Mesendoderm (in vitro differentiated cells): ENCODE results near the gene MUC20.

Experiments used
- DNase-seq: peaks from one replicate; pipeline ENCODE4 v3.0.0; 2013
- H2AK5ac ChIP-seq: 2 replicates; pipeline ENCODE4 v1.6.1; 2013; ENCODE audit warnings: low read length, inconsistent platforms
- H2BK120ac ChIP-seq: 2 replicates; pipeline ENCODE4 v1.6.1; 2013; ENCODE audit warnings: low read depth, mild to moderate bottlenecking, low read length, moderate library complexity, mixed read lengths
- H2BK15ac ChIP-seq: replicated peaks from 2 replicates; pipeline ENCODE4 v1.6.1; 2013; ENCODE audit warnings: low read depth, mild to moderate bottlenecking, moderate library complexity
- H2BK5ac ChIP-seq: 2 replicates; pipeline ENCODE4 v1.6.1; 2013; ENCODE audit warnings: low read length, inconsistent platforms
- H3K18ac ChIP-seq: 2 replicates; pipeline ENCODE4 v1.6.1; 2013; ENCODE audit warnings: mild to moderate bottlenecking, low read length, mixed read lengths
- H3K23ac ChIP-seq: one replicate; pipeline ENCODE4 v1.6.1; 2013; ENCODE audit warnings: low read length
- H3K27ac ChIP-seq: 2 replicates; pipeline ENCODE4 v1.5.1; 2013; ENCODE audit warnings: low read depth, mild to moderate bottlenecking, inconsistent platforms, low read length, moderate library complexity
- H3K27me3 ChIP-seq: 2 replicates; pipeline ENCODE4 v1.6.1; 2013; ENCODE audit warnings: low read length, control low read depth, mild to moderate bottlenecking, inconsistent platforms; ENCODE audit not compliant: insufficient read depth, poor library complexity
- H3K36me3 ChIP-seq: 2 replicates; pipeline ENCODE4 v1.6.1; 2013; ENCODE audit warnings: low read length, inconsistent platforms; ENCODE audit not compliant: control insufficient read depth, insufficient read depth
- H3K4ac ChIP-seq: one replicate; pipeline ENCODE4 v1.6.1; 2013; ENCODE audit warnings: low read depth, mild to moderate bottlenecking, low read length, moderate library complexity
- H3K4me1 ChIP-seq: 2 replicates; pipeline ENCODE4 v1.6.1; 2013; ENCODE audit warnings: low read depth, low read length, inconsistent platforms; ENCODE audit not compliant: control insufficient read depth
- H3K4me2 ChIP-seq: 2 replicates; pipeline ENCODE4 v1.6.1; 2013; ENCODE audit warnings: low read length
- H3K4me3 ChIP-seq: 2 replicates; pipeline ENCODE4 v1.5.1; 2013; ENCODE audit warnings: mild to moderate bottlenecking, low read length
- H3K56ac ChIP-seq: one replicate; pipeline ENCODE4 v1.6.1; 2013; ENCODE audit warnings: low read length
- H3K79me1 ChIP-seq: 2 replicates; pipeline ENCODE4 v1.6.1; 2013; ENCODE audit warnings: low read length, inconsistent platforms
- H3K79me2 ChIP-seq: 2 replicates; pipeline ENCODE4 v1.6.1; 2013; ENCODE audit warnings: mild to moderate bottlenecking, low read length; ENCODE audit not compliant: control insufficient read depth, insufficient read depth
- H3K9ac ChIP-seq: 2 replicates; pipeline ENCODE4 v1.6.1; 2013; ENCODE audit warnings: low read length, inconsistent platforms
- H4K5ac ChIP-seq: one replicate; pipeline ENCODE4 v1.6.1; 2013; ENCODE audit warnings: low read length
- H4K8ac ChIP-seq: one replicate; pipeline ENCODE4 v1.6.1; 2013; ENCODE audit warnings: low read depth, mild to moderate bottlenecking, control low read depth, low read length, moderate library complexity
- WGBS: extraction: QIAGEN DNeasy Blood & Tissue Kit; methylation state at CpG from one replicate; pipeline ENCODE4 v1.1.7; 2013; ENCODE audit warnings: low lambda C conversion rate, missing lambda C conversion rate; ENCODE audit not compliant: insufficient coverage; ENCODE audit errors: extremely low coverage; 5-methylcytosine and 5-hydroxymethylcytosine counted together

Gene MUC20

GRCh38 chr3:195755791-195756676 is 35.3 kb downstream of the MUC20 start:
- no peaks in the 10 kb centered on the region for H3K27me3 ChIP-seq
- H4K5ac ChIP-seq, result no peak overlapping the region
- H2AK5ac ChIP-seq, result no peak overlapping the region
- no peak overlapping the region for H3K9ac ChIP-seq
- H3K56ac ChIP-seq, result no peak overlapping the region
- H2BK120ac ChIP-seq, result no peak overlapping the region
- no peak overlapping the region for H3K4ac ChIP-seq
- H3K4me1 ChIP-seq, result peaks cover 2% of the 10 kb centered on the region
- no peak overlapping the region for H3K23ac ChIP-seq
- DNase-seq, result no peak
- H3K18ac ChIP-seq, result no peak overlapping the region
- no peaks in the 10 kb centered on the region for H3K79me1 ChIP-seq
- no peaks in the 10 kb centered on the region for H3K36me3 ChIP-seq
- no peak overlapping the region for H3K4me2 ChIP-seq
- H3K79me2 ChIP-seq, result no peaks in the 10 kb centered on the region
- no peak overlapping the region for H2BK15ac ChIP-seq
- no peak overlapping the region for H3K27ac ChIP-seq
- H2BK5ac ChIP-seq, result no peak overlapping the region
- WGBS, result no CpG with 5 or more reads among the region's 16 CpGs
- no peak overlapping the region for H4K8ac ChIP-seq
- H3K4me3 ChIP-seq, result no peak overlapping the region

- Histone ChIP-seq H3K9ac (no peak overlapping the region), H3K18ac (no peak overlapping the region), H3K4me3 (no peak overlapping the region), H3K27me3 (no peaks in the 10 kb centered on the region), H3K4ac (no peak overlapping the region), H2BK120ac (no peak overlapping the region), H2BK5ac (no peak overlapping the region), H3K79me1 (no peaks in the 10 kb centered on the region), H4K5ac (no peak overlapping the region), H3K27ac (no peak overlapping the region), H3K56ac (no peak overlapping the region), H4K8ac (no peak overlapping the region), H3K4me1 (peaks cover 2% of the 10 kb centered on the region), H3K4me2 (no peak overlapping the region), H3K36me3 (no peaks in the 10 kb centered on the region), H3K79me2 (no peaks in the 10 kb centered on the region), H2AK5ac (no peak overlapping the region), H2BK15ac (no peak overlapping the region), H3K23ac (no peak overlapping the region)
- no peak for DNase-seq
- no CpG with 5 or more reads among the region's 8 CpGs for WGBS
Observed at GRCh38 chr3:195757438-195757770, 36.6 kb downstream of the MUC20 start.

GRCh38 chr3:195757827-195758226 is 37.0 kb downstream of the MUC20 start:
- DNase-seq, result no peak
- no peak overlapping the region for H3K18ac ChIP-seq
- no peak overlapping the region for H2BK15ac ChIP-seq
- peaks cover 2% of the 10 kb centered on the region for H3K4me1 ChIP-seq
- H4K5ac ChIP-seq, result no peak overlapping the region
- H4K8ac ChIP-seq, result no peak overlapping the region
- H2BK120ac ChIP-seq, result no peak overlapping the region
- H3K79me1 ChIP-seq, result no peaks in the 10 kb centered on the region
- no peak overlapping the region for H2BK5ac ChIP-seq
- no peaks in the 10 kb centered on the region for H3K27me3 ChIP-seq
- H3K23ac ChIP-seq, result no peak overlapping the region
- H3K4ac ChIP-seq, result no peak overlapping the region
- H3K27ac ChIP-seq, result no peak overlapping the region
- no peaks in the 10 kb centered on the region for H3K79me2 ChIP-seq
- no peak overlapping the region for H3K4me2 ChIP-seq
- H3K56ac ChIP-seq, result no peak overlapping the region
- no peak overlapping the region for H3K9ac ChIP-seq
- no CpG with 5 or more reads among the region's 10 CpGs for WGBS
- no peak overlapping the region for H3K4me3 ChIP-seq
- no peaks in the 10 kb centered on the region for H3K36me3 ChIP-seq
- no peak overlapping the region for H2AK5ac ChIP-seq

GRCh38 chr3:195758721-195759353 is 38.1 kb downstream of the MUC20 start:
- Histone ChIP-seq H3K9ac (no peak overlapping the region), H3K4me3 (no peak overlapping the region), H3K27me3 (no peaks in the 10 kb centered on the region), H3K4ac (no peak overlapping the region), H3K18ac (no peak overlapping the region), H2BK15ac (no peak overlapping the region), H3K4me1 (peaks cover 2% of the 10 kb centered on the region), H3K56ac (no peak overlapping the region), H3K79me1 (no peaks in the 10 kb centered on the region), H3K79me2 (no peaks in the 10 kb centered on the region), H4K5ac (no peak overlapping the region), H3K27ac (no peak overlapping the region), H3K23ac (no peak overlapping the region), H3K4me2 (no peak overlapping the region), H3K36me3 (no peaks in the 10 kb centered on the region), H2BK5ac (no peak overlapping the region), H2BK120ac (no peak overlapping the region), H4K8ac (no peak overlapping the region), H2AK5ac (no peak overlapping the region)
- no CpG with 5 or more reads among the region's 19 CpGs for WGBS
- no peak for DNase-seq

- Histone ChIP-seq H3K4me1 (peaks cover 2% of the 10 kb centered on the region), H2BK5ac (no peak overlapping the region), H3K36me3 (no peaks in the 10 kb centered on the region), H2BK15ac (no peak overlapping the region), H3K4me3 (no peak overlapping the region), H3K18ac (no peak overlapping the region), H3K9ac (no peak overlapping the region), H3K23ac (no peak overlapping the region), H4K5ac (no peak overlapping the region), H3K27ac (no peak overlapping the region), H3K27me3 (no peaks in the 10 kb centered on the region), H2BK120ac (no peak overlapping the region), H3K56ac (no peak overlapping the region), H3K79me1 (no peaks in the 10 kb centered on the region), H3K79me2 (no peaks in the 10 kb centered on the region), H4K8ac (no peak overlapping the region), H3K4me2 (no peak overlapping the region), H2AK5ac (no peak overlapping the region), H3K4ac (no peak overlapping the region)
- WGBS, result no CpG with 5 or more reads among the region's 24 CpGs
- no peak for DNase-seq
Observed at GRCh38 chr3:195760345-195761122, 39.8 kb downstream of the MUC20 start.
